ENCODE data around the gene PHF24.
A peak's percentile ranks its signal among the peaks of the same experiment; 100 is the strongest.
"Not testable (repeated sequence)": the region's sequence is repeated elsewhere in the genome, so short reads cannot be mapped to it uniquely, and the experiment has no call there.

The PHF24 gene

GRCh38 chr9:34957492-34958410 is at the start of gene PHF24:
Gene PHF24 (plus strand): TSS chr9:34958285. CDS start chr9:34971299, 13,014 bp downstream.
- DNase-seq (ENCODE audit: low spot score) = no peak

GRCh38 chr9:34927061-34927460 is 31.0 kb upstream of the PHF24 start:
- peak; percentile 24 for DNase-seq (ENCODE audit: low spot score)

- no peak for DNase-seq (ENCODE audit: low spot score)
These were observed 29.2 kb upstream of the PHF24 start for GRCh38 chr9:34928921-34929320.

GRCh38 chr9:34929506-34930102 is 28.5 kb upstream of the PHF24 start:
- DNase-seq (ENCODE audit: low spot score) = peak; percentile 8

GRCh38 chr9:34939989-34940388 is 18.1 kb upstream of the PHF24 start:
- DNase-seq (ENCODE audit: low spot score) = not testable (repeated sequence)

GRCh38 chr9:34948451-34948850 is 9.6 kb upstream of the PHF24 start:
- no peak for DNase-seq (ENCODE audit: low spot score)

- peak; percentile 32 for DNase-seq (ENCODE audit: low spot score)
These were observed 3.9 kb upstream of the PHF24 start for GRCh38 chr9:34954225-34954624.

- peak; percentile 29 for DNase-seq (ENCODE audit: low spot score)
These were observed 2.0 kb upstream of the PHF24 start for GRCh38 chr9:34956066-34956465.

GRCh38 chr9:34956648-34957047 is 1.4 kb upstream of the PHF24 start:
- no peak for DNase-seq (ENCODE audit: low spot score)

- DNase-seq (ENCODE audit: low spot score) = no peak
These were observed 412 bp downstream of the PHF24 start for GRCh38 chr9:34958411-34958982.

- no peak for DNase-seq (ENCODE audit: low spot score)
These were observed 1.4 kb downstream of the PHF24 start for GRCh38 chr9:34959461-34959860.

GRCh38 chr9:34961574-34962490 is 3.7 kb downstream of the PHF24 start:
- no peak for DNase-seq (ENCODE audit: low spot score)

GRCh38 chr9:34962546-34962945 is 4.5 kb downstream of the PHF24 start:
- no peak for DNase-seq (ENCODE audit: low spot score)

GRCh38 chr9:34963552-34963951 is 5.5 kb downstream of the PHF24 start:
- no peak for DNase-seq (ENCODE audit: low spot score)

- no peak for DNase-seq (ENCODE audit: low spot score)
These were observed 6.4 kb downstream of the PHF24 start for GRCh38 chr9:34964458-34964857.

GRCh38 chr9:34971146-34971811 is 13.2 kb downstream of the PHF24 start:
- no peak for DNase-seq (ENCODE audit: low spot score)

GRCh38 chr9:34974664-34975063 is 16.6 kb downstream of the PHF24 start:
- no peak for DNase-seq (ENCODE audit: low spot score)

GRCh38 chr9:34976441-34976840 is 18.4 kb downstream of the PHF24 start:
- no peak for DNase-seq (ENCODE audit: low spot score)

GRCh38 chr9:34976992-34977391 is 18.9 kb downstream of the PHF24 start:
- no peak for DNase-seq (ENCODE audit: low spot score)

GRCh38 chr9:34980181-34980761 is 22.2 kb downstream of the PHF24 start:
- no peak for DNase-seq (ENCODE audit: low spot score)

GRCh38 chr9:34982361-34982760 is 24.3 kb downstream of the PHF24 start:
- no peak for DNase-seq (ENCODE audit: low spot score)

Measured in pons (tissue), 1 donor.